Measurements from ENCODE around the gene ALLC. TPM values are rescaled to one million over a fixed set of nuclear protein-coding genes. Genes with fewer than 3 reads are reported as not detected.
"Not testable (repeated sequence)": the region's sequence is repeated elsewhere in the genome, so short reads cannot be mapped to it uniquely, and the experiment has no call there.

Gene ALLC
- total RNA-seq (not detected in 2 replicates), polyA plus RNA-seq (not detected in 2 replicates), polyA minus RNA-seq (ENCODE audit: low replicate concordance) (not detected in 2 replicates)
- polyA plus RNA-seq (2012) = not detected in 2 replicates

DNA sequence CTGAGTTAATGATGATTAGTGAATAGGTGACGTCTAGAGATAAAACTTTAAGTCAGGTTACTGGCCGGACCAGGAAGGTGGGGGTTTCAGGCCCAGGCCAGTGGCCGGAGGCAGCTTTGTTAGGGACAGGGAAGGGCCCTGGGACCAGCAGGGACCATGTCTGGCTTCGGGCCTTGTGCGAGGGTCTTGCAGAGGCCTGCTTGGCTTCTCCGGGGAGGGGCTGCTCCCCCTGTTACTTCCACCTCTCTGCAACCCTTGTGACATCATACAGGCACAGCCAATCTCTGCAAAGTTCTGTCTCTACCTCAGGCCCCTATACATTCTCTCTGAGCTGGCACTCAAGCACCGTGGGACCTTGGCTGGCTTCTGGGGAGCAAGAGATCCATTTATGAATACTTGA, at the start of gene ALLC:
Gene ALLC, plus strand, starts transcription at position 320 of the 400 bp plus-strand sequence. CDS start 12,958 bp downstream, outside the sequence.
- no peak for DNase-seq (ENCODE audit: low read depth in 2 of 2)
- TF ChIP-seq EZH2 (IDR thresholded peaks at IDR 0.05; ENCODE audit: low read length, missing control alignments) = no peak
- TF ChIP-seq, protein P1, sequence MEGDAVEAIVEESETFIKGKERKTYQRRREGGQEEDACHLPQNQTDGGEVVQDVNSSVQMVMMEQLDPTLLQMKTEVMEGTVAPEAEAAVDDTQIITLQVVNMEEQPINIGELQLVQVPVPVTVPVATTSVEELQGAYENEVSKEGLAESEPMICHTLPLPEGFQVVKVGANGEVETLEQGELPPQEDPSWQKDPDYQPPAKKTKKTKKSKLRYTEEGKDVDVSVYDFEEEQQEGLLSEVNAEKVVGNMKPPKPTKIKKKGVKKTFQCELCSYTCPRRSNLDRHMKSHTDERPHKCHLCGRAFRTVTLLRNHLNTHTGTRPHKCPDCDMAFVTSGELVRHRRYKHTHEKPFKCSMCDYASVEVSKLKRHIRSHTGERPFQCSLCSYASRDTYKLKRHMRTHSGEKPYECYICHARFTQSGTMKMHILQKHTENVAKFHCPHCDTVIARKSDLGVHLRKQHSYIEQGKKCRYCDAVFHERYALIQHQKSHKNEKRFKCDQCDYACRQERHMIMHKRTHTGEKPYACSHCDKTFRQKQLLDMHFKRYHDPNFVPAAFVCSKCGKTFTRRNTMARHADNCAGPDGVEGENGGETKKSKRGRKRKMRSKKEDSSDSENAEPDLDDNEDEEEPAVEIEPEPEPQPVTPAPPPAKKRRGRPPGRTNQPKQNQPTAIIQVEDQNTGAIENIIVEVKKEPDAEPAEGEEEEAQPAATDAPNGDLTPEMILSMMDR (conservative IDR thresholded peaks at IDR 0.05 in 1 of 2, IDR thresholded peaks at IDR 0.05 in 1 of 2; ENCODE audit: low read depth in 1 of 2, low read length in 2 of 2) = no peak
- Histone ChIP-seq H3K4me1 (ENCODE audit: control insufficient read depth, extremely low read depth, insufficient read depth, low read length) (peaks cover 2% of the 10 kb centered on the region), H3K4me3 (replicated peaks in 1 of 4; ENCODE audit: control extremely low read depth in 1 of 4, insufficient read depth in 1 of 4, low read depth in 3 of 4, low read length in 4 of 4) (no peak within 1 kb of the TSS), H3K36me3 (ENCODE audit: control insufficient read depth, insufficient read depth, low read length) (no peaks in the 10 kb centered on the region), H3K4me2 (ENCODE audit: extremely low read depth, insufficient read depth, low read length) (peak within 1 kb of the TSS; percentile 66), H4K20me1 (ENCODE audit: control insufficient read depth, extremely low read depth, insufficient read depth, low read length) (no peaks in the 10 kb centered on the region), H3K27ac (ENCODE audit: insufficient read depth, low read length) (no peak within 1 kb of the TSS), H3K79me2 (ENCODE audit: control insufficient read depth, insufficient read depth, low read length) (no peaks in the 10 kb centered on the region), H3K27me3 (ENCODE audit: control insufficient read depth, insufficient read depth, low read length) (no peaks in the 10 kb centered on the region), H3K9ac (ENCODE audit: insufficient read depth, low read length) (no peak within 1 kb of the TSS), H2AFZ (ENCODE audit: low read length) (peak within 1 kb of the TSS; percentile 51), H3K9me3 (ENCODE audit: control insufficient read depth, insufficient read depth, low read depth, low read length) (no peaks in the 10 kb centered on the region)

DNA sequence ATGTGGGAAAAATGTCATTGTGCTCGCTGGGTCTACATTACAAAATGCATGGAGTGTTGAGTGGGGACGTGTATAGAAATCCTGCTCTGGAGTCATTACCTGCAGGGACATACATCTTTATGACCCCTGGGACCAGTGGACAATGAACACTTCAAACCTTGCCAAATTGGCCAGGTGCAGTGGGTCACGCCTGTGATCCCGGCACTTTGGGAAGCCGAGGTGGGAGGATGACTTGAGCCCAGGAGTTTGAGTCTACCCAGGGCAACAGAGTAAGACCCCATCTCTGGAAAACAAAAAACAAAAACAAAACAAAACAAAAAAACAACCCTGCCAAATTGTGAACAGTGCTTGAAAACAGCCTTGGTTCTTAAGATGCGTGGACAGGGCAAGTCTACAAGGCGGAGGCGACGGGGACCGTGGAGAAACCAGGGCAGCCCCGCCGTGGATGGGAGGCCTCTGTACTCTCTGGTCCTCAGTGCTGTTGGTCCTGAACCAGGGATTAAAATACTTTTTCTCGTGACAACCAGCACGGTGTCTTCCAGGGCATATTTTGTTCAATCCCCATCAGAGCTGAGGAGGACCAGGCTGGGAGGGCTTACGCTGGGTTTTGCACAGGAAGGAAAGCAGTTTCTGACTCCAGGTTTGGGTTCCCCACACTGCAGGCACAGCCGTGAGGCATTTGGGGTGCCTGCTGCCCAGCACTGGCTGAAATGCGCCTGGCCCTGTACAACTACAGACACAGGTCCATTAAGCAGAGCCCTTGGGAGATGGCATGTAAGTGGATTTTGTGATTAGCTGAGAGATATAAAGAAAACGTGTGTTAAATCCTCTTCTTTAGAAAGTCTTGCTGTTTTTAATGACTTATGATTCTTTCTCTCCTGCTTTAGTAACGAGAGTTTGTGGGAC, 49.4 kb upstream of the ALLC start:
- no peak overlapping the region for H3K9ac ChIP-seq (ENCODE audit: insufficient read depth, low read length)
- no peak overlapping the region for H3K4me2 ChIP-seq (ENCODE audit: extremely low read depth, insufficient read depth, low read length)
- H3K79me2 ChIP-seq (ENCODE audit: control insufficient read depth, insufficient read depth, low read length) = no peaks in the 10 kb centered on the region
- H3K27ac ChIP-seq (ENCODE audit: insufficient read depth, low read length) = no peak overlapping the region
- no peaks in the 10 kb centered on the region for H3K27me3 ChIP-seq (ENCODE audit: control insufficient read depth, insufficient read depth, low read length)
- H3K36me3 ChIP-seq (ENCODE audit: control insufficient read depth, insufficient read depth, low read length) = no peaks in the 10 kb centered on the region
- TF ChIP-seq, protein P1 (conservative IDR thresholded peaks at IDR 0.05 in 1 of 2, IDR thresholded peaks at IDR 0.05 in 1 of 2; ENCODE audit: low read depth in 1 of 2, low read length in 2 of 2) = no peak
- no peak for TF ChIP-seq EZH2 (IDR thresholded peaks at IDR 0.05; ENCODE audit: low read length, missing control alignments)
- no peak for DNase-seq (ENCODE audit: low read depth in 2 of 2)
- H3K4me1 ChIP-seq (ENCODE audit: control insufficient read depth, extremely low read depth, insufficient read depth, low read length) = no peaks in the 10 kb centered on the region
- H4K20me1 ChIP-seq (ENCODE audit: control insufficient read depth, extremely low read depth, insufficient read depth, low read length) = no peaks in the 10 kb centered on the region
- no peaks in the 10 kb centered on the region for H3K9me3 ChIP-seq (ENCODE audit: control insufficient read depth, insufficient read depth, low read depth, low read length)
- no peak overlapping the region for H3K4me3 ChIP-seq (replicated peaks in 1 of 4; ENCODE audit: control extremely low read depth in 1 of 4, insufficient read depth in 1 of 4, low read depth in 3 of 4, low read length in 4 of 4)
- no peak overlapping the region for H2AFZ ChIP-seq (ENCODE audit: low read length)

DNA sequence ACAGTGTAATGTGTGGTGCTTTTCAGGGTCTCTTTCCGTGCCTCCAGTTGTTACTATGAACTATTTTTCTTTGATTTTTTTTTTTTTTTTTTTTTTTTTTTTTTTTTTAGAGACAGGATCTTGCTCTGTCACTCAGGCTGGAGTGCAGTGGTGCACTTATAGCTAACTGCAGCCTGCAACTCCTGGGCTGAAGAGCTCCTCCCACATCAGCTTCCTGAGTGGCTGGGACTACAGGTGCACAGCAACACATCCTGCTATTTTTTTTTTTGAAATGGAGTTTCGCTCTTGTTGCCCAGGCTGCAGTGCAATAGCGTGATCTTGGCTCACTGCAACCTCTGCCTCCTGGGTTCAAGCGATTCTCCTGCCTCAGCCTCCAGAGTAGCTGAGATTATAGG, 48.7 kb upstream of the ALLC start:
- not testable (repeated sequence) for H3K4me2 ChIP-seq (ENCODE audit: extremely low read depth, insufficient read depth, low read length); H3K79me2 ChIP-seq (ENCODE audit: control insufficient read depth, insufficient read depth, low read length); H3K9ac ChIP-seq (ENCODE audit: insufficient read depth, low read length); DNase-seq (ENCODE audit: low read depth in 2 of 2); H3K27ac ChIP-seq (ENCODE audit: insufficient read depth, low read length); H3K36me3 ChIP-seq (ENCODE audit: control insufficient read depth, insufficient read depth, low read length); H3K9me3 ChIP-seq (ENCODE audit: control insufficient read depth, insufficient read depth, low read depth, low read length); H3K4me3 ChIP-seq (replicated peaks in 1 of 4; ENCODE audit: control extremely low read depth in 1 of 4, insufficient read depth in 1 of 4, low read depth in 3 of 4, low read length in 4 of 4); H3K4me1 ChIP-seq (ENCODE audit: control insufficient read depth, extremely low read depth, insufficient read depth, low read length); H3K27me3 ChIP-seq (ENCODE audit: control insufficient read depth, insufficient read depth, low read length); H4K20me1 ChIP-seq (ENCODE audit: control insufficient read depth, extremely low read depth, insufficient read depth, low read length); H2AFZ ChIP-seq (ENCODE audit: low read length)
